H9 (cell line): ENCODE results near the gene MOB1B. TPM values are rescaled to one million over a fixed set of nuclear protein-coding genes. Genes with fewer than 3 reads are reported as not detected.

ENCODE experiments used
- DNase-seq: peaks from one replicate; pipeline ENCODE4 v3.0.0-alpha.2; 2017
- H2AFZ ChIP-seq: one replicate; pipeline ENCODE4 v1.6.1; 2013; ENCODE audit warnings: mild to moderate bottlenecking, low read length, control low read depth, moderate library complexity
- H2AK5ac ChIP-seq: 2 replicates; pipeline ENCODE4 v1.6.1; 2013; ENCODE audit warnings: low read length, control low read depth, mixed read lengths; ENCODE audit not compliant: insufficient read length
- H2BK120ac ChIP-seq: one replicate; pipeline ENCODE4 v1.6.1; 2013; ENCODE audit warnings: low read depth, mild to moderate bottlenecking, low read length, control low read depth, inconsistent platforms; ENCODE audit not compliant: poor library complexity, severe bottlenecking
- H2BK12ac ChIP-seq: 2 replicates; pipeline ENCODE4 v1.6.1; 2013; ENCODE audit warnings: low read length, control low read depth, mixed read lengths, low read depth; ENCODE audit not compliant: insufficient read length
- H2BK15ac ChIP-seq: 2 replicates; pipeline ENCODE4 v1.6.1; 2013; ENCODE audit warnings: low read depth, low read length, control low read depth
- H2BK20ac ChIP-seq: one replicate; pipeline ENCODE4 v1.6.1; 2013; ENCODE audit warnings: low read depth, mild to moderate bottlenecking, low read length, control low read depth, inconsistent platforms; ENCODE audit not compliant: poor library complexity, severe bottlenecking
- H2BK5ac ChIP-seq: 2 replicates; pipeline ENCODE4 v1.6.1; 2013; ENCODE audit warnings: low read length, control low read depth, mixed read lengths; ENCODE audit not compliant: insufficient read length
- H3K14ac ChIP-seq: 2 replicates; pipeline ENCODE4 v1.6.1; 2013; ENCODE audit warnings: low read length, control low read depth; ENCODE audit not compliant: insufficient read depth
- H3K18ac ChIP-seq: 2 replicates; pipeline ENCODE4 v1.6.1; 2013; ENCODE audit warnings: low read depth, mild to moderate bottlenecking, mixed read lengths, low read length, control low read depth; ENCODE audit not compliant: insufficient read length
- H3K23ac ChIP-seq: 2 replicates; pipeline ENCODE4 v1.6.1; 2013; ENCODE audit warnings: low read length, control low read depth, mixed read lengths, low read depth; ENCODE audit not compliant: insufficient read length
- H3K23me2 ChIP-seq: 2 replicates; pipeline ENCODE4 v1.6.1; 2013; ENCODE audit warnings: low read depth, mild to moderate bottlenecking, mixed read lengths, low read length, control low read depth; ENCODE audit not compliant: insufficient read length, poor library complexity, severe bottlenecking
- H3K27ac ChIP-seq: 2 replicates; pipeline ENCODE4 v1.5.1; 2013; ENCODE audit warnings: low read length, control low read depth, mixed read lengths, low read depth; ENCODE audit not compliant: insufficient read length
- H3K27me3 ChIP-seq: 2 replicates; pipeline ENCODE4 v1.6.1; 2013; ENCODE audit warnings: low read length, control low read depth, inconsistent platforms; ENCODE audit not compliant: insufficient read depth
- H3K4ac ChIP-seq: 2 replicates; pipeline ENCODE4 v1.6.1; 2013; ENCODE audit warnings: low read depth, mild to moderate bottlenecking, control low read depth, inconsistent platforms, low read length, moderate library complexity
- H3K4me1 ChIP-seq: 2 replicates; pipeline ENCODE4 v1.6.1; 2013; ENCODE audit warnings: low read length, control low read depth, inconsistent platforms; ENCODE audit not compliant: insufficient read depth
- H3K4me2 ChIP-seq: 2 replicates; pipeline ENCODE4 v1.6.1; 2013; ENCODE audit warnings: low read length, control low read depth, mixed read lengths; ENCODE audit not compliant: insufficient read length, insufficient read depth
- H3K56ac ChIP-seq: 2 replicates; pipeline ENCODE4 v1.6.1; 2013; ENCODE audit warnings: low read depth, mild to moderate bottlenecking, mixed read lengths, low read length, control low read depth; ENCODE audit not compliant: insufficient read length
- H3K79me1 ChIP-seq: 2 replicates; pipeline ENCODE4 v1.6.1; 2013; ENCODE audit warnings: low read depth, mild to moderate bottlenecking, moderate library complexity, low read length, control low read depth, inconsistent platforms; ENCODE audit not compliant: insufficient read depth, poor library complexity, severe bottlenecking
- H3K79me2 ChIP-seq: 2 replicates; pipeline ENCODE4 v1.6.1; 2013; ENCODE audit warnings: low read length, control low read depth, inconsistent platforms; ENCODE audit not compliant: insufficient read depth
- H3K9ac ChIP-seq: 2 replicates; pipeline ENCODE4 v1.6.1; 2013; ENCODE audit warnings: low read length, control low read depth, mixed read lengths; ENCODE audit not compliant: insufficient read length; ENCODE audit errors: extremely low read depth
- H3K9me3 ChIP-seq: one replicate; pipeline ENCODE4 v1.6.1; 2013; ENCODE audit warnings: low read depth, low read length, inconsistent platforms; ENCODE audit not compliant: control insufficient read depth
- H3T11ph ChIP-seq: one replicate; pipeline ENCODE4 v1.6.1; 2013; ENCODE audit warnings: mild to moderate bottlenecking, low read length, control low read depth, inconsistent platforms
- H4K20me1 ChIP-seq: one replicate; pipeline ENCODE4 v1.6.1; 2013; ENCODE audit not compliant: control insufficient read depth, insufficient read length, insufficient read depth
- H4K5ac ChIP-seq: 2 replicates; pipeline ENCODE4 v1.6.1; 2013; ENCODE audit warnings: low read depth, mild to moderate bottlenecking, mixed read lengths, low read length, control low read depth; ENCODE audit not compliant: insufficient read length
- H4K8ac ChIP-seq: replicated peaks from 2 replicates; pipeline ENCODE4 v1.6.1; 2013; ENCODE audit warnings: low read length, control low read depth, mixed read lengths, low read depth; ENCODE audit not compliant: insufficient read length
- H4K91ac ChIP-seq: 2 replicates; pipeline ENCODE4 v1.6.1; 2013; ENCODE audit warnings: low read depth, mild to moderate bottlenecking, moderate library complexity, mixed read lengths, low read length, control low read depth; ENCODE audit not compliant: insufficient read length
- H3K27ac Mint-ChIP-seq, 3 experiments: 2 replicates in 2 of 3; 3 replicates in 1 of 3; pipeline ENCODE4 v1.8.0; 2020 to 2021; ENCODE audit warnings: mixed read lengths in 3 of 3, mild to moderate bottlenecking in 1 of 3, moderate library complexity in 1 of 3
- H3K27me3 Mint-ChIP-seq: 2 replicates; pipeline ENCODE4 v1.8.0; 2021; ENCODE audit warnings: low read depth, mild to moderate bottlenecking, moderate library complexity, mixed read lengths
- H3K36me3 Mint-ChIP-seq, 3 experiments: 2 replicates in 2 of 3; 3 replicates in 1 of 3; pipeline ENCODE4 v1.8.0; 2020 to 2021; ENCODE audit warnings: low read depth in 3 of 3, mixed read lengths in 3 of 3; ENCODE audit not compliant: insufficient read depth in 1 of 3
- H3K4me1 Mint-ChIP-seq, 2 experiments: 2 replicates each; pipeline ENCODE4 v1.8.0; 2020; ENCODE audit warnings: mixed read lengths in 2 of 2
- H3K4me3 Mint-ChIP-seq, 2 experiments: 2 replicates in 1 of 2; 3 replicates in 1 of 2; pipeline ENCODE4 v1.8.0; 2020 to 2021; ENCODE audit warnings: mild to moderate bottlenecking in 2 of 2, mixed read lengths in 2 of 2, moderate library complexity in 1 of 2
- H3K9me3 Mint-ChIP-seq, 2 experiments: 2 replicates in 1 of 2; 3 replicates in 1 of 2; pipeline ENCODE4 v1.8.0; 2020; ENCODE audit warnings: mild to moderate bottlenecking in 2 of 2, mixed read lengths in 2 of 2, moderate library complexity in 1 of 2
- CTCF ChIP-seq: fragments of 200-600 bp; sonication (generic); conservative IDR thresholded peaks from 3 replicates; pipeline ENCODE4 v1.8.0; 2021; ENCODE audit warnings: antibody characterized with exemption, mild to moderate bottlenecking
- WGBS: extraction: QIAGEN DNeasy Blood & Tissue Kit; methylation state at CpG from one replicate; pipeline ENCODE4 v1.1.7; 2013; ENCODE audit warnings: missing lambda C conversion rate, low lambda C conversion rate, mixed read lengths; ENCODE audit not compliant: insufficient read length; ENCODE audit errors: extremely low coverage; 5-methylcytosine and 5-hydroxymethylcytosine counted together
- total RNA-seq: library from RNA; stranded (reverse); gene quantifications from 2 replicates; pipeline ENCODE4 v1.2.1, GENCODE V29; 2021

The MOB1B gene
- total RNA-seq, 1 experiment from 2014 or later = 30.3 TPM

- no peak overlapping the region for H2BK20ac ChIP-seq
- H4K5ac ChIP-seq = no peak overlapping the region
- Mint-ChIP-seq H3K4me1 (peaks cover 30 to 33% of the 10 kb centered on the region in 2 experiments), H3K4me3 (no peak overlapping the region), H3K27me3 (no peaks in the 10 kb centered on the region), H3K36me3 (peaks cover 3 to 4% (median 4%) of the 10 kb centered on the region in 3 experiments; a peak in 5 of 7 replicates), H3K9me3 (no peaks in the 10 kb centered on the region), H3K27ac (peak overlapping the region in 1 of 3 experiments; percentile 66; a peak in 2 of 7 replicates)
- H3K18ac ChIP-seq = no peak overlapping the region
- H3K4me2 ChIP-seq = no peak overlapping the region
- H3K23me2 ChIP-seq = no peaks in the 10 kb centered on the region
- no peak overlapping the region for H3K9ac ChIP-seq
- H2AK5ac ChIP-seq = no peak overlapping the region
- no peak overlapping the region for H4K8ac ChIP-seq
- no peak overlapping the region for H2BK120ac ChIP-seq
- no peaks in the 10 kb centered on the region; the same call in 1 of the 2 replicates for H3K4me1 ChIP-seq
- H3K9me3 ChIP-seq = no peaks in the 10 kb centered on the region
- no peaks in the 10 kb centered on the region for H4K20me1 ChIP-seq
- H3K4ac ChIP-seq = no peak overlapping the region
- peaks cover 2% of the 10 kb centered on the region; the same call in 1 of the 2 replicates for H3K79me2 ChIP-seq
- DNase-seq = no peak
- no CpG with 5 or more reads among the region's 3 CpGs for WGBS
- no peak for TF ChIP-seq CTCF
- H2BK12ac ChIP-seq = no peak overlapping the region
- no peak overlapping the region for H2AFZ ChIP-seq
- no peak overlapping the region for H3K27ac ChIP-seq
- H2BK5ac ChIP-seq = no peak overlapping the region
- H3T11ph ChIP-seq = no peak overlapping the region
- peaks cover under 1% of the 10 kb centered on the region for H3K79me1 ChIP-seq
- no peak overlapping the region for H3K23ac ChIP-seq
- H3K27me3 ChIP-seq = no peaks in the 10 kb centered on the region
- no peak overlapping the region for H2BK15ac ChIP-seq
- no peak overlapping the region for H4K91ac ChIP-seq
- no peak overlapping the region for H3K14ac ChIP-seq
- no peak overlapping the region for H3K56ac ChIP-seq
These were observed 42.9 kb downstream of the MOB1B start for GRCh38 chr4:70945046-70945445.
